Neuronal stem cell (in vitro differentiated cells): ENCODE measurements around the gene KREMEN1.

ENCODE experiments used
- DNase-seq: peaks from one replicate; pipeline ENCODE4 v3.0.0-alpha.2; 2013; ENCODE audit warnings: low spot score
- H2AFZ ChIP-seq: one replicate; pipeline ENCODE4 v1.6.1; 2013; ENCODE audit warnings: mild to moderate bottlenecking, low read length, inconsistent platforms
- H2AK5ac ChIP-seq: 2 replicates; pipeline ENCODE4 v1.6.1; 2013; ENCODE audit warnings: low read depth, mild to moderate bottlenecking, inconsistent platforms, low read length, moderate library complexity, mixed read lengths
- H2BK120ac ChIP-seq: 2 replicates; pipeline ENCODE4 v1.6.1; 2013; ENCODE audit warnings: low read depth, mild to moderate bottlenecking, inconsistent platforms, low read length, moderate library complexity, mixed read lengths
- H2BK12ac ChIP-seq: one replicate; pipeline ENCODE4 v1.6.1; 2013; ENCODE audit warnings: low read length, inconsistent platforms
- H2BK15ac ChIP-seq: 2 replicates; pipeline ENCODE4 v1.6.1; 2013; ENCODE audit warnings: mild to moderate bottlenecking, low read length, inconsistent platforms, mixed read lengths
- H2BK5ac ChIP-seq: one replicate; pipeline ENCODE4 v1.6.1; 2013; ENCODE audit warnings: inconsistent platforms, mild to moderate bottlenecking, low read length, moderate library complexity
- H3K14ac ChIP-seq: one replicate; pipeline ENCODE4 v1.6.1; 2013; ENCODE audit warnings: low read length, inconsistent platforms
- H3K18ac ChIP-seq: 2 replicates; pipeline ENCODE4 v1.6.1; 2013; ENCODE audit warnings: low read length, inconsistent platforms
- H3K23ac ChIP-seq: 2 replicates; pipeline ENCODE4 v1.6.1; 2013; ENCODE audit warnings: low read depth, mild to moderate bottlenecking, mixed read lengths, low read length, inconsistent platforms; ENCODE audit not compliant: poor library complexity
- H3K27ac ChIP-seq: replicated peaks from 3 replicates; pipeline ENCODE4 v1.5.1; 2013; ENCODE audit warnings: low read length, inconsistent platforms
- H3K27me3 ChIP-seq, 3 experiments: 2 replicates each; pipeline ENCODE4 v1.6.1; 2013; ENCODE audit warnings: low read length in 3 of 3, mild to moderate bottlenecking in 2 of 3, inconsistent platforms in 1 of 3, low read depth in 1 of 3, mixed read lengths in 1 of 3, moderate library complexity in 1 of 3; ENCODE audit not compliant: control insufficient read depth in 3 of 3, insufficient read depth in 3 of 3
- H3K36me3 ChIP-seq, 2 donors: replicated peaks in 1 of 2; 2 replicates each; pipeline ENCODE4 v1.6.1; 2013; ENCODE audit warnings: low read length in 2 of 2; ENCODE audit not compliant: control insufficient read depth in 2 of 2, insufficient read depth in 2 of 2
- H3K4ac ChIP-seq: 2 replicates; pipeline ENCODE4 v1.6.1; 2013; ENCODE audit warnings: inconsistent platforms, mild to moderate bottlenecking, low read length, moderate library complexity
- H3K4me1 ChIP-seq, 2 donors: 1 replicate in 1 of 2; 2 replicates in 1 of 2; pipeline ENCODE4 v1.6.1; 2013; ENCODE audit warnings: low read length in 2 of 2, low read depth in 1 of 2; ENCODE audit not compliant: control insufficient read depth in 2 of 2, insufficient read depth in 1 of 2
- H3K4me2 ChIP-seq: one replicate; pipeline ENCODE4 v1.6.1; 2013; ENCODE audit warnings: mild to moderate bottlenecking, low read length, inconsistent platforms; ENCODE audit not compliant: insufficient read depth, poor library complexity, severe bottlenecking
- H3K4me3 ChIP-seq, 2 donors: 2 replicates each; pipeline ENCODE4 v1.5.1; 2013; ENCODE audit warnings: low read length in 2 of 2, mild to moderate bottlenecking in 2 of 2, inconsistent platforms in 1 of 2, moderate library complexity in 1 of 2
- H3K79me1 ChIP-seq: one replicate; pipeline ENCODE4 v1.6.1; 2013; ENCODE audit warnings: low read depth, mild to moderate bottlenecking, inconsistent platforms, low read length, moderate library complexity
- H3K9ac ChIP-seq: one replicate; pipeline ENCODE4 v1.6.1; 2013; ENCODE audit warnings: mild to moderate bottlenecking, low read depth, low read length, inconsistent platforms; ENCODE audit not compliant: poor library complexity
- H3K9me3 ChIP-seq, 2 donors: replicated peaks in 1 of 2; 2 replicates each; pipeline versions ENCODE3 to v1.6.1; 2013; ENCODE audit warnings: low read length in 2 of 2, mild to moderate bottlenecking in 2 of 2, inconsistent platforms in 1 of 2, low read depth in 1 of 2, mixed read lengths in 1 of 2, moderate library complexity in 1 of 2; ENCODE audit not compliant: control insufficient read depth in 2 of 2, insufficient read depth in 1 of 2
- H4K8ac ChIP-seq: one replicate; pipeline ENCODE4 v1.6.1; 2013; ENCODE audit warnings: low read depth, mild to moderate bottlenecking, inconsistent platforms, low read length, moderate library complexity
- H4K91ac ChIP-seq: one replicate; pipeline ENCODE4 v1.6.1; 2013; ENCODE audit warnings: low read length, low read depth, mild to moderate bottlenecking, inconsistent platforms; ENCODE audit not compliant: poor library complexity
- WGBS, 2 donors: extraction: QIAGEN DNeasy Blood & Tissue Kit; methylation state at CpG; one replicate each; pipeline ENCODE4 v1.1.7; 2013; ENCODE audit warnings: missing lambda C conversion rate in 2 of 2, mixed read lengths in 1 of 2; ENCODE audit not compliant: insufficient read length in 2 of 2, insufficient replicate concordance in 1 of 2; ENCODE audit errors: extremely low coverage in 2 of 2; 5-methylcytosine and 5-hydroxymethylcytosine counted together

Gene KREMEN1

GRCh38 chr22:29128891-29129807 lies 56.3 kb downstream of the KREMEN1 start:
- H4K8ac ChIP-seq = no peak overlapping the region
- H3K4me3 ChIP-seq = no peak overlapping the region
- no peak overlapping the region for H3K14ac ChIP-seq
- no peak overlapping the region for H4K91ac ChIP-seq
- H3K4me2 ChIP-seq = no peak overlapping the region
- H2AFZ ChIP-seq = no peak overlapping the region
- no peak overlapping the region for H3K4ac ChIP-seq
- no peak for DNase-seq
- no peak overlapping the region for H2BK12ac ChIP-seq
- no peak overlapping the region for H3K27ac ChIP-seq
- H3K79me1 ChIP-seq = no peaks in the 10 kb centered on the region
- H3K18ac ChIP-seq = no peak overlapping the region
- H2BK5ac ChIP-seq = no peak overlapping the region
- H3K36me3 ChIP-seq = peaks cover 0 to 86% of the 10 kb centered on the region in 2 donors
- H3K23ac ChIP-seq = no peak overlapping the region
- no peaks in the 10 kb centered on the region for H3K27me3 ChIP-seq
- H2BK15ac ChIP-seq = no peak overlapping the region
- H2AK5ac ChIP-seq = no peak overlapping the region
- peaks cover 0 to 3% of the 10 kb centered on the region in 2 donors for H3K4me1 ChIP-seq
- H3K9me3 ChIP-seq = peaks cover 2 to 7% of the 10 kb centered on the region in 2 donors
- no CpG with 5 or more reads among the region's 13 CpGs for WGBS, 2 donors
- H3K9ac ChIP-seq = no peak overlapping the region
- no peak overlapping the region for H2BK120ac ChIP-seq

GRCh38 chr22:29129808-29130140 lies 56.9 kb downstream of the KREMEN1 start:
- no peak overlapping the region for H4K91ac ChIP-seq
- no peak overlapping the region for H2BK12ac ChIP-seq
- H3K4me1 ChIP-seq = peaks cover 0 to 3% of the 10 kb centered on the region in 2 donors
- no peak overlapping the region for H3K23ac ChIP-seq
- H2AFZ ChIP-seq = no peak overlapping the region
- no peak overlapping the region for H3K14ac ChIP-seq
- H3K4me3 ChIP-seq = no peak overlapping the region
- H2BK15ac ChIP-seq = no peak overlapping the region
- no peak overlapping the region for H3K9ac ChIP-seq
- no peaks in the 10 kb centered on the region for H3K27me3 ChIP-seq
- peaks cover 0 to 87% of the 10 kb centered on the region in 2 donors for H3K36me3 ChIP-seq
- H2AK5ac ChIP-seq = no peak overlapping the region
- H3K4me2 ChIP-seq = no peak overlapping the region
- WGBS, 2 donors = no CpG with 5 or more reads among the region's 2 CpGs
- no peak overlapping the region for H3K18ac ChIP-seq
- H3K4ac ChIP-seq = no peak overlapping the region
- H3K27ac ChIP-seq = no peak overlapping the region
- H2BK120ac ChIP-seq = no peak overlapping the region
- no peak overlapping the region for H2BK5ac ChIP-seq
- no peaks in the 10 kb centered on the region for H3K79me1 ChIP-seq
- peaks cover 2 to 7% of the 10 kb centered on the region in 2 donors for H3K9me3 ChIP-seq
- no peak for DNase-seq
- no peak overlapping the region for H4K8ac ChIP-seq

- Histone ChIP-seq H4K91ac (no peak overlapping the region), H3K18ac (no peak overlapping the region), H3K27ac (no peak overlapping the region), H2AFZ (no peak overlapping the region), H3K79me1 (no peaks in the 10 kb centered on the region), H3K4me2 (no peak overlapping the region), H3K14ac (no peak overlapping the region), H2BK120ac (no peak overlapping the region), H2BK12ac (no peak overlapping the region), H2BK5ac (no peak overlapping the region), H3K4me3 (no peak overlapping the region), H3K4me1 (no peaks in the 10 kb centered on the region), H3K4ac (no peak overlapping the region), H3K9ac (no peak overlapping the region), H3K27me3 (no peaks in the 10 kb centered on the region), H2BK15ac (no peak overlapping the region), H3K36me3 (peaks cover 0 to 87% of the 10 kb centered on the region in 2 donors), H3K23ac (no peak overlapping the region), H2AK5ac (no peak overlapping the region), H4K8ac (no peak overlapping the region), H3K9me3 (peaks cover 0 to 7% of the 10 kb centered on the region in 2 donors)
- no CpG with 5 or more reads among the region's 4 CpGs for WGBS, 2 donors
- no peak for DNase-seq
These were observed 57.6 kb downstream of the KREMEN1 start for GRCh38 chr22:29130476-29130875.

- no CpG with 5 or more reads among the region's 2 CpGs for WGBS, 2 donors
- Histone ChIP-seq H2BK12ac (no peak overlapping the region), H3K27me3 (no peaks in the 10 kb centered on the region), H3K9ac (no peak overlapping the region), H2BK15ac (no peak overlapping the region), H2AK5ac (no peak overlapping the region), H4K91ac (no peak overlapping the region), H2AFZ (no peak overlapping the region), H2BK5ac (no peak overlapping the region), H3K27ac (no peak overlapping the region), H3K23ac (no peak overlapping the region), H3K79me1 (no peaks in the 10 kb centered on the region), H3K14ac (no peak overlapping the region), H3K4me3 (no peak overlapping the region), H3K4me2 (no peak overlapping the region), H3K36me3 (peaks cover 0 to 83% of the 10 kb centered on the region in 2 donors), H3K4ac (no peak overlapping the region), H3K18ac (no peak overlapping the region), H4K8ac (no peak overlapping the region), H3K9me3 (peaks cover 0 to 7% of the 10 kb centered on the region in 2 donors), H2BK120ac (no peak overlapping the region), H3K4me1 (no peaks in the 10 kb centered on the region)
- DNase-seq = no peak
These were observed 60.8 kb downstream of the KREMEN1 start for GRCh38 chr22:29133603-29134133.
